OCI-LY7 (cell line): ENCODE measurements around the gene CEP170B. TPM values are rescaled to one million over a fixed set of nuclear protein-coding genes. Genes with fewer than 3 reads are reported as not detected.

Source experiments
- BruUV-seq: library from RNA; stranded (reverse); fragments of 400-500 nt; replicated peaks from 2 replicates; lab custom pipeline; 2021; lab: Mats Ljungman, UMichigan
- CTCF ChIA-PET: fragments of 300-600 bp; sonication (Branson Sonifier 250); formaldehyde crosslinking; loops from one replicate; lab custom pipeline; 2022; ENCODE audit warnings: antibody characterized with exemption; ENCODE audit not compliant: unreplicated experiment; lab: Charles Lee
- POLR2A ChIA-PET: fragments of 300-600 bp; sonication (Branson Sonifier 250); formaldehyde crosslinking; loops from one replicate; lab custom pipeline; 2022; ENCODE audit warnings: antibody characterized with exemption; lab: Charles Lee
- DNase-seq: peaks from one replicate; pipeline ENCODE4 v3.0.0-alpha.2; 2015; ENCODE audit warnings: low spot score
- H2AFZ ChIP-seq: fragments of 200-600 bp; sonication (generic), shearing (Covaris generic); 2 replicates; pipeline ENCODE4 v1.6.1; 2014; ENCODE audit warnings: mild to moderate bottlenecking, antibody characterized with exemption, low read length, moderate library complexity
- H3K27ac ChIP-seq: fragments of 200-600 bp; sonication (generic); 2 replicates; pipeline ENCODE4 v1.5.1; 2014; ENCODE audit warnings: mixed run types, low read depth, mild to moderate bottlenecking, moderate library complexity, low read length, inconsistent platforms; ENCODE audit not compliant: poor library complexity, severe bottlenecking
- H3K36me3 ChIP-seq: fragments of 200-600 bp; sonication (generic); 2 replicates; pipeline ENCODE4 v1.6.1; 2014; ENCODE audit warnings: mild to moderate bottlenecking, antibody characterized with exemption, low read length, moderate library complexity, mixed read lengths; ENCODE audit not compliant: insufficient read depth
- H3K4me1 ChIP-seq: fragments of 200-600 bp; sonication (generic); 2 replicates; pipeline ENCODE4 v1.5.1; 2014; ENCODE audit warnings: mild to moderate bottlenecking, low read length; ENCODE audit not compliant: insufficient read depth, poor library complexity, severe bottlenecking
- H3K4me2 ChIP-seq: fragments of 200-600 bp; sonication (generic); 2 replicates; pipeline ENCODE4 v1.6.1; 2014; ENCODE audit warnings: mild to moderate bottlenecking, low read length
- H3K4me3 ChIP-seq: fragments of 200-600 bp; sonication (generic); 2 replicates; pipeline ENCODE4 v1.5.1; 2014; ENCODE audit warnings: mild to moderate bottlenecking, low read depth, low read length; ENCODE audit not compliant: poor library complexity, severe bottlenecking
- H3K79me2 ChIP-seq: fragments of 200-600 bp; sonication (generic); 2 replicates; pipeline ENCODE4 v1.6.1; 2016; ENCODE audit warnings: low read depth, mild to moderate bottlenecking, low read length, moderate library complexity, mixed read lengths; ENCODE audit not compliant: insufficient read depth
- H3K9me2 ChIP-seq: fragments of 200-600 bp; sonication (generic); 2 replicates; pipeline ENCODE4 v1.6.1; 2016; ENCODE audit warnings: mild to moderate bottlenecking, low read length, mixed read lengths; ENCODE audit not compliant: insufficient read depth
- H3K9me3 ChIP-seq: fragments of 200-600 bp; sonication (generic); 2 replicates; pipeline ENCODE4 v1.6.1; 2014; ENCODE audit warnings: mild to moderate bottlenecking, mixed run types, low read length, mixed read lengths
- H4K20me1 ChIP-seq: fragments of 200-600 bp; sonication (generic); 2 replicates; pipeline ENCODE4 v1.6.1; 2014; ENCODE audit warnings: mild to moderate bottlenecking, antibody characterized with exemption, low read length, moderate library complexity, mixed read lengths; ENCODE audit not compliant: insufficient read depth
- EZH2phosphoT487 ChIP-seq: fragments of 200-600 bp; sonication (generic); IDR thresholded peaks from 2 replicates; pipeline ENCODE4 v1.6.1; 2018; ENCODE audit warnings: low read depth, borderline replicate concordance, mild to moderate bottlenecking, mixed run types, antibody characterized with exemption, low read length, moderate library complexity, mixed read lengths
- intact Hi-C: fragments of 100-400 bp; cut with micrococcal nuclease; formaldehyde crosslinking; loops from one replicate; pipeline ENCODE4 v1.10.0; 2022; ENCODE audit not compliant: unreplicated experiment
- total RNA-seq, 2 experiments: library from RNA; depleted of rRNA in 1 of 2; stranded (reverse); fragments of >200 nt in 1 of 2; shearing (Covaris generic) in 1 of 2; gene quantifications; 2 replicates each; pipeline ENCODE4 v1.2.3, GENCODE V29; 2014 to 2022
- TF ChIP-seq, protein P1 (sequence below): fragments of 200-600 bp; sonication (generic); conservative IDR thresholded peaks from 2 replicates; pipeline ENCODE4 v1.5.1; 2014; ENCODE audit warnings: mild to moderate bottlenecking, antibody characterized with exemption, low read length, moderate library complexity, mixed read lengths

CEP170B gene
- total RNA-seq, 2 experiments from 2014 or later, result 0.10 to 0.16 TPM

DNA sequence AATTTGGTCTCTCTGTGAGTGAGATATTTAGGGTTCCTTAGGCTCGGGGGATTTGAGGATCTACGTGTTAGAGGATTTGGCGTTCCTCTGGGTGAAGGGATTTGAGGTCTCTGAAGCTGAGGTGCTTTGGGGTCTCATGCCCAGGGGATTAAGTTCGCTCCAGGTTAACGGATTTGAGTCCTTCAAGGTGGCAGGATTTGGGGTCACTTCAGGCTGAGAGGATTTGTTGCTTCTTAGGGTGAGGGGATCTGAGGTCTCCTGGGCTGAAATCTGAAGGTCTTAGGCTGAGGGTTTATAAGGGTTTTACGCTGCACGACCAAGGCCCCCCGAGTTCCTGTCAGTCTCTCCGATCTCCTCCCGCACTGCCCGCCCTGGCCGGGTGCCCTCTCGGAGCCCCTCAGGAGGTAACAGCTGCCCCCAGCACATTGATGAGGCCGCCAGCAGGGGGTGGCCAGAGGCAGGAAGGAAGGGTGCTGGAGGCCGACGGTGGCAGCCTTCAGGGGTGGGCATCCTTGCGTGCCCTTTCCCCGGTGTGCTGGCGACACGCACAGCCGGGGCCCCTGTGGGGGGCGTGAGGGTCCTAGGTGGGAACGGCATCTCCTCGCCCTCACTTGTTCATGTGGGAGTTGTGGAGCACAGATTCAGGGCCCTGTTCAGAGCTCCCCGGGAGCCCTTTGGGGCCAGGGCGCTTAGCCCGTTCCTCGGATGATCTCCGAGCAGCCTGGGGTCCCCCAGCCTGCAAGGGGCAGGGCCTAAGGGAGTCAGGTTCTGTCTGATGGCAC, 14.3 kb downstream of the CEP170B start:
- H3K9me2 ChIP-seq, result no peaks in the 10 kb centered on the region
- ChIA-PET POLR2A (no interaction called here), CTCF (no interaction called here)
- intact Hi-C loops, result loop anchor here (5.0 kb wide), 1 partner anchor 127 kb away; the partner anchor contains the start of gene SIVA1
- no peak for TF ChIP-seq EZH2phosphoT487
- TF ChIP-seq, protein P1, sequence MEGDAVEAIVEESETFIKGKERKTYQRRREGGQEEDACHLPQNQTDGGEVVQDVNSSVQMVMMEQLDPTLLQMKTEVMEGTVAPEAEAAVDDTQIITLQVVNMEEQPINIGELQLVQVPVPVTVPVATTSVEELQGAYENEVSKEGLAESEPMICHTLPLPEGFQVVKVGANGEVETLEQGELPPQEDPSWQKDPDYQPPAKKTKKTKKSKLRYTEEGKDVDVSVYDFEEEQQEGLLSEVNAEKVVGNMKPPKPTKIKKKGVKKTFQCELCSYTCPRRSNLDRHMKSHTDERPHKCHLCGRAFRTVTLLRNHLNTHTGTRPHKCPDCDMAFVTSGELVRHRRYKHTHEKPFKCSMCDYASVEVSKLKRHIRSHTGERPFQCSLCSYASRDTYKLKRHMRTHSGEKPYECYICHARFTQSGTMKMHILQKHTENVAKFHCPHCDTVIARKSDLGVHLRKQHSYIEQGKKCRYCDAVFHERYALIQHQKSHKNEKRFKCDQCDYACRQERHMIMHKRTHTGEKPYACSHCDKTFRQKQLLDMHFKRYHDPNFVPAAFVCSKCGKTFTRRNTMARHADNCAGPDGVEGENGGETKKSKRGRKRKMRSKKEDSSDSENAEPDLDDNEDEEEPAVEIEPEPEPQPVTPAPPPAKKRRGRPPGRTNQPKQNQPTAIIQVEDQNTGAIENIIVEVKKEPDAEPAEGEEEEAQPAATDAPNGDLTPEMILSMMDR, result peak; percentile 27; the same call in 1 of the 2 replicates
- no peaks in the 10 kb centered on the region for H4K20me1 ChIP-seq
- H3K9me3 ChIP-seq, result no peaks in the 10 kb centered on the region
- H2AFZ ChIP-seq, result no peak overlapping the region
- no peak overlapping the region for H3K4me3 ChIP-seq
- no peak for DNase-seq
- H3K4me2 ChIP-seq, result no peak overlapping the region
- H3K79me2 ChIP-seq, result no peaks in the 10 kb centered on the region
- no peaks in the 10 kb centered on the region for H3K36me3 ChIP-seq
- no TSS peak for BruUV-seq
- H3K4me1 ChIP-seq, result peaks cover 4% of the 10 kb centered on the region
- H3K27ac ChIP-seq, result no peak overlapping the region

DNA sequence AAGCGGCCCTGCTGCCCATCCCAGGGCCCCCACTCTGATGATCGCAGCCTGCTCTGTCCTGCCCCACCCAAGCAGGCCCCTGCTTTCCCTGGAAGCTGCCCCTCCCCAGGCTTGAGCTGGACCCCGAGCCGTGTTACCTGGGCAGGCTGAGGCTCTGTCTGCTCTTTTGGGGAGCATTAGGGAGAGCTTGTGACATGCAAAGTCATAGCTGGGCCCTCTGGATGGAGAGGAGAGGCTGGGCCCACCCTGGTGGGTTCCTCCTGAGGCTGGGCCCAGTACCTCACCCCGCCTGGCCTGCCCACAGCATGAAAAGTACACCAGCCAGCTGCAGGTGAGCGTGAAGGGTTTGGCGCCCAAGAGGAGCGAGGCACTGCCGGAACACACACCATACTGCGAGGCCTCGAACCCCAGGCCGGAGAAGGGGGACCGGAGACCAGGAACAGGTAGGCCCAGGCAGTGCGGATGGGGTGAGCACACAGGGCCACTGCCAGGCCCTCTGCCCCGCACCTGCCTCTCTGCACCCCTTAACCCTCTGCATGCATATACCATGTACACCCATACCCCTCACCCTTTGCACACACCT, 15.0 kb downstream of the CEP170B start:
- no TSS peak for BruUV-seq
- no peaks in the 10 kb centered on the region for H3K9me3 ChIP-seq
- no peak for DNase-seq
- H3K9me2 ChIP-seq, result no peaks in the 10 kb centered on the region
- H3K4me1 ChIP-seq, result peaks cover 4% of the 10 kb centered on the region
- POLR2A ChIA-PET, result no interaction called here
- H3K27ac ChIP-seq, result no peak overlapping the region
- H3K36me3 ChIP-seq, result no peaks in the 10 kb centered on the region
- intact Hi-C loops, result loop anchor here (5.0 kb wide), 1 partner anchor 128 kb away; the partner anchor contains the start of gene SIVA1
- no peaks in the 10 kb centered on the region for H3K79me2 ChIP-seq
- CTCF ChIA-PET, result interaction anchor here (0.7 kb wide), 1 partner anchor 35 kb away, joined by 4 read pairs; no protein-coding TSS in a partner anchor
- H3K4me2 ChIP-seq, result no peak overlapping the region
- TF ChIP-seq EZH2phosphoT487, result no peak
- TF ChIP-seq, protein P1, result no peak
- no peak overlapping the region for H2AFZ ChIP-seq
- no peaks in the 10 kb centered on the region for H4K20me1 ChIP-seq
- H3K4me3 ChIP-seq, result no peak overlapping the region
